Lung microvascular endothelial cell (primary cell): ENCODE data around the gene ITPKC. TPM values are rescaled to one million over a fixed set of nuclear protein-coding genes. Genes with fewer than 3 reads are reported as not detected.

Experiments used
- DNase-seq, 2 donors: peaks; one replicate each; pipeline versions ENCODE4 v3.0.0 to v3.0.0-alpha.2; 2010; ENCODE audit warnings: low read depth in 2 of 2
- total RNA-seq: library from RNA; depleted of rRNA; stranded (reverse); fragments of >200 nt; gene quantifications from 2 replicates; pipeline ENCODE4 v1.2.1, GENCODE V29; 2014

ITPKC gene
- total RNA-seq = 14.4 and 25.6 TPM in 2 replicates

DNA sequence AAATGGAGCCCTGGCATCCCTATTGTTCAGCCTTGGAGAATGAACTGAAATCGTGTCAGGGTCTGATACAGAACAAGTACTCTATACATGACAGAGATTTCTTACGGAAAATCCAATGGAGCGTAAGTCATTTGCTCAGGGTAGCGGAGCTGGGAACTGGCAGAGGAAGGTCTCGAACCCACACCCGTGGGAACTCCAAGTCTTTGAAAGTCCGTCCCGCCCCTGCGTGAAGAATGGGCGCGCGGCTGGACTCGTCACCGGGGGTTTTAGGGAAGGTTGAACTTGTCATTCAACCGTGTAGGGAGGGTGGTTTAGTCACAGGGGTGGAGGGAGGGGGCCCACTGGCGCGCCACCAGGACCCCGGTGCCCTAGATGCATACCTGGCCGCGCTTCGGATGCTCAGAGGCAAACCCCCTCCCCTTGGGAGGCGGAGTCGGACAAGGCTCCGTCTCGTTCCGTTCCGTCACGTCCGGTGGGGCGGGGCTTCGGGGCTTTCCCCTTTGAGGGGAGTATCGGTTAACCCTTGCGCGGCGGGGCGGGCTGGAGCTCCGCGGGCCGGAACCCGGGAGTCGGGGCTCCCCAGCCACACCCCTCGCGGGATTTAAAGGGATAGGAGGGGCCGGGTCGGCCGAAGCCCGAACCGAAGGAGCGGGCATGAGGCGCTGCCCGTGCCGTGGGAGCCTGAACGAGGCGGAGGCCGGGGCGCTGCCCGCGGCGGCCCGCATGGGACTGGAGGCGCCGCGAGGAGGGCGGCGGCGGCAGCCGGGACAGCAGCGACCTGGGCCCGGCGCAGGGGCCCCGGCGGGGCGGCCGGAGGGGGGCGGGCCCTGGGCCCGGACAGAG, at the start of gene ITPKC, which contains the start of gene COQ8B:
Gene ITPKC, plus strand, starts transcription at position 631 of the 843 bp plus-strand sequence. Its CDS starts 24 bp downstream, at position 655.
Gene COQ8B, minus strand, starts transcription at position 405 of the 843 bp plus-strand sequence. CDS start 2,254 bp downstream, outside the sequence.
- peak; percentile 96 to 98 for DNase-seq

GRCh38 chr19:40667602-40668001, 49.3 kb upstream of the ITPKC start:
- no peak for DNase-seq

DNA sequence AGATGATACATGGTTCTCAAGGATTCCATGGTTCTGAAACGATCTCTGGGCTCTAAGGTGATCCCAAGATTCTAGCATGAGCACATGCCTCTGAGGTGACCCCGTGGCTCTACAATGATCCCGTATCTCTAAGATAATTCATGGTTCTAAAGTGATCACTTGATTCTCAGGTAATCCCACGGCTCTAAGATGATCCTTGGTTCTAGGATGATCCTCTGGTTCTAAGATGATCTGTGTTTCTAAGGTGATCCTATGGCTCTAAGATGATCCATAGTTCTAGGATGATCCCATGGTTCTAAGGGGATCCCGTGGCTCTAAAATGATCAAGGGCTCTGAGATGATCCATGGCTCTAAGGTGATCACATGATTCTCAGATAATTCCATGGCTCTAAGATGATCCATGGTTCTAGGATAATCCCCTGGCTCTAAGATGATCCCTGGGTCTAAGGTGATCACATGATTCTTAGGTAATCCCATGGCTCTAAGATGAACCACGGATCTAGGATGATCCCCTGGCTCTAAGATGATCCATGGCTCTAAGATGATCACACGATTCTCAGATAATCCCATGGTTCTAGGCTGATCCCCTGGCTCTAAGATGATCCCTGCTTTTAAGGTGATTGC, 47.8 kb upstream of the ITPKC start:
- DNase-seq = no peak

GRCh38 chr19:40671404-40671803, 45.5 kb upstream of the ITPKC start:
- no peak for DNase-seq

DNA sequence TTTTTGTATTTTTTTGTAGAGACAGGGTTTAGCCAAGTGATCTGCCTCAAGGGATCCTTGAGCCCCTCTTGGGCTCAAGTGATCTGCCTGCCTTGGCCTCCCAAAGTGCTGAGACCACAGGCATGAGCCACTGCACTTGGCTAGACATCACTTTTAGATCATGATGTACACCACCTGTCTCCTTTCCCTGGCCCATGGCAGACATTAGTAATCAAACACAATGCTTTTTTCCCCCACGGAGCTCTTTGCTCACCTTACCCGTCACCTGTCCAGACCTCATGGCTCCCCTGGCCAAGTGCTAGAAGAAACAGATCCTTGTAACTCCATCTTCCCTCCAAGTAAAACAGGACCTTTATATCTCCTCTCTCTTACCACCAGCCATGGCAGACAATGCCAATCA, 44.9 kb upstream of the ITPKC start:
- no peak for DNase-seq

DNA sequence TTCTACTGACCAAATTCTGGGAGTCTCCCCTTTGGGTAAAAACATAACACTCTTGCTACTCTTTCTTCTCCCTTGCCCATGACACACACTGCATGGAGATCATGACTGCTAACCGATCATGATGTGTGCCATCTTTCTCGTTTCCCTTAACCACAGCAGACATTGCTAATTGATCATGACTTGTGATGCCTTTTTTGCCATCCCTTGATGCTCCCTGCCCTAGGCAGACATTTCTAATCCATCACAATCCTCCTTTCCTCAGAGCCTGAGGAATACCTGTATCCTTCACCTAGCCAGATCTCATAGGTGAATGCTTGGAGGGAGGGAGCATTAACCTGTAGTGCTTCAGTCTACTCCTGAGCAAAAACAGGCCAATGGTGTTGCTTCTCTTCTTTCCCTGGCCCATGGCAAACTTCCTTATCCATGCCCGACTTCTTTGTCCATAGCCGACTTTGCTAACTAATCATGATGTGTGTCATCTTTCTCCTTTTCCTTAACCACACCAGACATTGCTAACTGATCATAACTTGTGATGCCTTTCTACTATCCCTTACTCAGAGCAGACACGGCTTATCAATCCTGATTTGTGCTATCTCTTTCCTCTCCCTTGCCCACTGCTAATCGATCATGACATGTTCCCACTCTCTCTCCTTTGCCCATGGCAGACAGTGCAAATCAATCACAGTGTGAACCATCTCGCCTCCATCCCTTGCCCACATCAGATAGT, 44.2 kb upstream of the ITPKC start:
- no peak for DNase-seq

GRCh38 chr19:40673397-40673796, 43.5 kb upstream of the ITPKC start:
- DNase-seq = no peak

- DNase-seq = no peak
Observed at GRCh38 chr19:40674291-40674690, 42.6 kb upstream of the ITPKC start.

DNA sequence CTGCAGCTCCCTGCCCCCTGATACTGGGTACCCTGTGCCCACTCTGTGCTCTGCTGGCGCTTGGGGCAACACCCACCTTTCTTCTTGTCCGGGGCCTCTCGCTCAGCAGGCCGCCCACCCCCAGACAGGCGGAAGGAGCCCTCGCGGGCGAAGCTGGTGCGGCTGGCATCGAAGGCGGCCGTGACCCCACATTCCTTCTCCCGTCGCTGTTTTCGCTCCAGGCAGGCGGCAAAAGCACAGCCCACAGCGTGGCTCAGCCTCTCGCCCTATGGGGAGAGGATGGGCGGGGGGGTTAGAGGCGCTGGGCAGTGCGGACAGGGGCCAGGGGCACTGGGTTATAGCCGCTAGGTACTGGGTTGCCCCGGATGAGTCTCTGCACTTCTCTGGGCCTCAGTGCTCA, 39.8 kb upstream of the ITPKC start:
- no peak for DNase-seq

DNA sequence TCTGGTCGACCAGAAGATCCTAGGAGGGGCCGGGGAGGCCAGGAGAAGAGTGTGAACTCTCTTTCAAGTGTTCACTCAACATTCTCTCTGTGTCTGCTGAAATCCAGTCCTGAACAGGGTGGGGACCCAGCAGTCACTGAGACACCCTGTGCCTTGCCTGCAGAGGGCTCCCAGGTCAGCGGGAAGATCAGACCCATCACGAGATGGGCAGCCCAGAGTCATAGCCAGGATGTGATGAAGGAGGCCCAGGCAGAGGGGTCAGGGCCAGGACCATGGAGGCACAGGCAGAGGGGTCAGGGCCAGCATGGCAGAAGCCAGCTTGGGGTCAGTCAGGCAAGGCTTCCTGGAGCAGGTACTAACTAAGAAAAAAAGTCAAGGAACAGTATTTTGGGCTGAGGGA, 35.9 kb upstream of the ITPKC start:
- no peak for DNase-seq

DNA sequence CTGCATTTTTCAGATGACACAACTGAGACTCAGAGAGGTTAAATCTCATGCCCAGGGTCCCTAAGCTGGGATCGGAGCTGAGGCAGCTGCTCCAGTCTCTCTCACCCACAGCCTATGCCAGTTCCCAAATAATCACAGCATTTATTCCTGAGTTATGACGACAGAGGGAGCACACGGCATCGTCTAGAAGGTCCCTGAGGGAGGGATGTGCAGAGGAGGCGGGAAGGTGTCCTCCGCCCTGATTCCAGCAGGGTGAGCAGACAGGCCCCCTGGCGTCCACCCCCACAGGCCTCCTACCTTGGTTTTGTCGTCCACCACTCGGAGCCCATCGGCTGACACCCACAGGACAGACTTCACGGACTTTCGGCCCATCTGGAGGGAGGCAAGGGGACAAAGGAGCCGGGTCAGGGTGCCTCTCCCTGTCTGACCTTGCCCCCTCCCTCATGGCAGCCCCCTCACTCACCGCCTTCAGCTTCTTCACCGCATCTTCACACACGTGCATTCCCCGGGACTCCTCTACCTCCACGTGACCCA, 34.4 kb upstream of the ITPKC start:
- DNase-seq = no peak

DNA sequence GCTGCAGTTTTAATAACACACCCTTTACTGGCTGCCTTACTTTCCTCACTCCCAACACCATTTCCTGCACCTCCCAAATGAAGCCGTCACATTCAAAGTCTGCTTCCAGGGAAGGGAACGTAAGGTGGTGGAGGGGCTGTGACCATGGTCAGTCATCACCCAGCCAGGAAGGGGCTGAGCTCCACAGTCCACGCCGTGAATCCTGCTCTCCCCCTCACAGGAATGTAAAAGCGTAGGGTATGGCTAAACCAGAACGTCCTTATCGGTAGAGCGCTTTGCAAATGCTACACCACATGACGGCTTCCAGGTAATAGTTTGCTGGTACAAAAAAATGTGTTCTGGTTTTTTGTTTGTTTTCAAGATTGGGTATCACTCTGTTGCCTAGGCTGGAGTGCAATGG, 33.5 kb upstream of the ITPKC start:
- no peak for DNase-seq

DNA sequence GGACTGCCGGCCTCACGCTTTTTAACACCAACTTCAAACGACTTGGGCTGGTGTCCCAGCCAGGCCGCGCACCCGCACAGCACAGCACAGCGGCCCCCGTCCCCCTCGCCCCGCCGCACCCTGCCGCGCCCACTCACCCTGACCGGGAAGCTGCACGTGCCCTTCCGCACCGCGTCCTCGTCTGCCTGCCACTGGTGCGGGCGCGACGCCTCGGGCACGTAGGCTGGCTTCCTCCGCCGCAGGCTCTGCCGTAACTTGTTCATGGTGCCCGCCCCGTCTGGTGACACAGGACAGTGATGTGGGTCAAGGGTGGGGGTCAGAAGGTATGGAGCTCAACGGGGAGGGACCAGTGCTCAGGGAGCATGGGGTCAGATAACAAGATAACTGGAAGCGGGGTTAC, 32.6 kb upstream of the ITPKC start:
- DNase-seq = no peak

- DNase-seq = no peak
Observed at GRCh38 chr19:40685016-40685526, 31.8 kb upstream of the ITPKC start.

GRCh38 chr19:40685563-40685962, 31.3 kb upstream of the ITPKC start:
- DNase-seq = no peak

GRCh38 chr19:40686882-40687524, 29.9 kb upstream of the ITPKC start:
- DNase-seq = no peak

DNA sequence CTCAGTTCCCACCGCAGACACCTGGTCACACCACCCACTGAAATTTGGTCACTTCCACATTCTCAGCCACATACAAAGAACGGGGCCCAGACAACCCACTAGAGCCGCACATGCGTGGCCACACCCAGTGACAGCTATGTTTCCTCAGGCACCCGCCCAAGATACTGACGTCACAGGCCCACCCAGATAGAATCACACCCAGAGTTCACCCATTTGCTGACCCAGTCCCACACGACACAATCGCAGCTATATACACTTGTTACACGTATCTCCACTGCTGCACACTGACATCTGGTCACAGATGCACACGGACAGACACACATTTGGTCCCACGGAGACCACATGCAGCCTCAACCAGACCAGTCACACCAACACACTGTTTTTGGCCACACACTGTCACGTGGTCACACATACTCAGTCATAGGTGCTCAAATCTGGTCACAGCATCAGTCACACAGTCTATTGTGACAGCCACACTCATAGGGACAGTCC, 29.3 kb upstream of the ITPKC start:
- peak; percentile 36 to 62 for DNase-seq

- no peak for DNase-seq
Observed at GRCh38 chr19:40688309-40688708, 28.6 kb upstream of the ITPKC start.

DNA sequence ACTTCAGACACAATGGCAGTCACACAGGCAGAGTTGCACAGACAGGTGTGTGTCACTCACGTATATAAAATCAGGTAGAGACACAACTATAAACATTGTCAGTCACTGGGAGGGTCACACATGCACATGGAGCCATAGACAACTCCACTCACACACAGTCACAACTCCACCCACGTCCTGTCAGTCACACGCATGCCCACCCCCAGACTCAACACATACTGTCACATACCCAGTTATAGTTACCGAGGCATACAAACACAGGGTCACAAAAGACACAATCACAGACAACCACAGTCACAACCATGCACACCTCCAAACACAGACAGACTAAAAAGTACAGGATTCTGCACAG, 27.9 kb upstream of the ITPKC start:
- peak; percentile 23 to 28 for DNase-seq

GRCh38 chr19:40689339-40690049, 27.4 kb upstream of the ITPKC start:
- DNase-seq = peak; percentile 25 to 36
